Thyroid gland (tissue), 4 donors: ENCODE data around the gene HBA1.

Experiments used
- CTCF ChIP-seq, 6 experiments: fragments of 200-600 bp in 3 of 6; fragments of 450-650 bp in 3 of 6; sonication (generic) in 3 of 6; IDR thresholded peaks; one replicate each; pipeline ENCODE4 v1.5.1; 2016 to 2019; ENCODE audit warnings: antibody characterized with exemption in 6 of 6, mild to moderate bottlenecking in 2 of 6, inconsistent platforms in 1 of 6, moderate library complexity in 1 of 6
- POLR2A ChIP-seq, 2 donors: fragments of 450-650 bp; IDR thresholded peaks; one replicate each; pipeline ENCODE4 v1.6.1; 2017; ENCODE audit warnings: antibody characterized with exemption in 2 of 2, mild to moderate bottlenecking in 2 of 2, moderate library complexity in 1 of 2

GRCh38 chr16:185691-186090 lies 9.2 kb downstream of the HBA1 start:
- no peak for TF ChIP-seq CTCF (IDR thresholded peaks at IDR 0.05)
- no peak for TF ChIP-seq POLR2A (IDR thresholded peaks at IDR 0.05)
